Measurements from ENCODE around the gene PTPRU.

Gene PTPRU

GRCh38 chr1:29319300-29320110, 83.2 kb downstream of the PTPRU start:
- DNase-seq: no peak

GRCh38 chr1:29320156-29320940, 84.0 kb downstream of the PTPRU start:
- no peak for DNase-seq

- no peak for DNase-seq
These were observed 84.9 kb downstream of the PTPRU start for GRCh38 chr1:29321176-29321575.

- DNase-seq: no peak
These were observed 85.9 kb downstream of the PTPRU start for GRCh38 chr1:29322147-29322694.

- DNase-seq: no peak
These were observed 86.7 kb downstream of the PTPRU start for GRCh38 chr1:29322861-29323585.

GRCh38 chr1:29323636-29324035, 87.3 kb downstream of the PTPRU start:
- no peak for DNase-seq

DNA sequence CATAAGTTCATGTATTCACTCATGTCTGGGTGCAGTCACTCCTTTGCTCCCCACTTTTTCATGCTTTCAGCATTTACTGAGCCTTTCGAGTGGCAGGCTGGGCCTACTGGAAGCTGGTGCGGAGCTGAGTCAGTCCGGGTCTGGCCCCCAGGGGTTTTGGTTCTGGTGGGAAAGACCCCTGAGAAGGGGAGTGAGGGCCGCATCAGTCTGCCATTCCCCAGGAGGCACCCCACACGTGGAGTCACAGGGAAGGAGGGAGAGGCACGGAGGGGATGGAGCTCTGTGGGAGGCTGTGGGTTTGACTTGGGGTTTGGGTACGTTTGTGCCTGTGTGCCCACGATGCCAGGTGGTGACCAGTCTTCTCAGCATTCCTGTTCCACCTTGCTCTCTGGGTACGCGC, 87.9 kb downstream of the PTPRU start:
- DNase-seq: no peak

DNA sequence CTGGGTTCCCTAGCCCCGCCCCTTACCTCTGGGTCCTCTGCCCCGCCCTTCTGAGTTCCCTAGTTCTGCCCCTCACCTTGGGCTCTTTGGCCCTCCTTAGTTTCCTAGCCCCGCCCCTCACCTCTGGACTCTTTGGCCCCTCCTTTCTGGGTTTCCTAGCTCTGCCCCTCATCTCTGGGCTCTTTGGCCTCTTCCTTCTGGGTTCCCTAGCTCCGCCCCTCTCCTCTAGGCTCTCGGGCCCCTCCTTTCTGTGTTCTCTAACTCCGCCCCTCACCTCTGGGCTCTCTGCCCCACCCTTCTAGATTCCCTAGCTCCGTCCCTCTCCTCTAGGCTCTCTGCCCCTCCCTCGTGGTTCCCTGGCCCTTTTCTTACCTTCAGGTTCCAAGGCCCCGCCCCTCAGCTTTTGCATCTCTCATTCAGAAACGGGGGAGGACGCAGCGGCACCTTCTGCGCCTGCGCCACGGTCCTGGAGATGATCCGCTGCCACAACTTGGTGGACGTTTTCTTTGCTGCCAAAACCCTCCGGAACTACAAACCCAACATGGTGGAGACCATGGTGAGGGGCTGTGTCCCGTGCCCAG, 88.5 kb downstream of the PTPRU start:
- DNase-seq: no peak

DNA sequence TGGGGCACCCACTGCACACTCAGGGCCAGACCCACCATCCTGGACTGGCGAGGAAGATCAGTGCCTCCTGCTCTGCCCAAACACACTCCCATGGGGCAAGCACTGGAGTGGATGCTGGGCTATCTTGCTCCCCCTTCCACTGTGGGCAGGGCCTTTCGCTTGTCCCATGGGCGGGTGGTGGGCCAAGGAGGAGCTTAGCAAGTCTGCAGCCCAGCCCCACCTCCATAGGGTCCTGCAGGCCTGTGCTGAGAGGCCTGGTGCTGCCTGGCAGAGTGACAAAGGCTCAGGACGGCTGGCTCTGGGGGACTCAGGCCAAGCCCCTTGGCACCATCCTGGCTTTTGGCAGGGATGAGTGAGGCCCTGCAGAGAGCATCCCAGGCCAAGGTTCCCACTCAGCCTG, 89.4 kb downstream of the PTPRU start:
- DNase-seq: no peak

DNA sequence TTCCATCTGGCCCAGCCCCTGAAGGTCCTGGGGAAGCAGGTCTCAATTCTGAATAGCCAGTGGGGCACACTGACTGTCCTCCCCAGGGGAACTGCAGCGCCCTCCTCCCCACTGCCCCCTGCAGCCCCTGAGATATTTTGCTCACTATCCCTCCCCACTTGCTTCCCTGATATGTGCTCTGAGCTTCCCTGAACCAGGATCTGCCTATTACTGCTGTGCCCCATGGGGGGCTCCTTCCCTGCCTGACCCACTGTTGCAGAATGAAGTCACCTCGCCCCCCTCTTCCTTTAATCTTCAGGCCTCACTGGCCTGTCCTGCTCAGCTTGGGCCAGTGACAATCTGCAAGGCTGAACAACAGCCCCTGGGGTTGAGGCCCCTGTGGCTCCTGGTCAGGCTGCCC, 89.8 kb downstream of the PTPRU start:
- DNase-seq: no peak

DNA sequence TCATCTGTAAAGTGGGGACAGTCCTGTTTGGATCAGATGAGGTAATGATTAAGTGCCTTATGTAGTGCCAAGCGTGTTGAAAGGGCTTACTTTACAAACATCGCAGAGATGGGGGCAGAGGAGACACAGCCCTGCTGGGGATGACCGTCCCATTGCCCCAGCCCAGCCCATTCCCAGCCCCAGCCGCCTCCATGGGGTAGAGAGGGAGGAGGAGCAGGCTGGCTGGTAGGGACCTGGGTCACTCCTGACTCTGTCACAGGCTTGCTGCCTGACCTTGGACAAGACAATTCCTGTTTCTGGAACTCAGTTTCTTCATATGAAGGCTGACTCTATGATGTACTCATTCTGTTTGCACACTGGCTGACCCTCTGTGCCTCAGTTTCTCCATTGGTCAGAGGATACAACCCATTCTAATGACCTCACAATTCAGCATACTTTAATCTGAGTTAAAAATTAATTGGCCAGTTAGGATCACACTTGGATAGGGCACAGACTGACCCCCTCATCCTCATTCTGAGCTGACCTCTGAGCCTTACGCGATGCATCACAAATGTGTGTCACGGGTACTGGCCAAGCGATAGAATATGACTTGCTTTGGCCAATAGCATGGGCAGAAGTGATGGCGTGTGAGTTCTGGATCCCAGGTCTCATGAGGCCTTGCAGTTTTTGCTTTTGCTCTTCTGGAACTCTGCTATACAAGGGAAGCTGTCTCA, 91.1 kb downstream of the PTPRU start:
- DNase-seq: no peak

- no peak for DNase-seq
These were observed 92.9 kb downstream of the PTPRU start for GRCh38 chr1:29329022-29329775.

- no peak for DNase-seq
These were observed 93.8 kb downstream of the PTPRU start for GRCh38 chr1:29330089-29330488.

- DNase-seq: no peak
These were observed 94.5 kb downstream of the PTPRU start for GRCh38 chr1:29330856-29331255.

- no peak for DNase-seq
These were observed 95.0 kb downstream of the PTPRU start for GRCh38 chr1:29331309-29331708.

GRCh38 chr1:29331729-29332128, 95.4 kb downstream of the PTPRU start:
- DNase-seq: no peak

GRCh38 chr1:29332204-29332603, 95.9 kb downstream of the PTPRU start:
- no peak for DNase-seq

- DNase-seq: no peak
These were observed 96.7 kb downstream of the PTPRU start for GRCh38 chr1:29333008-29333407.

GRCh38 chr1:29335573-29335972, 99.3 kb downstream of the PTPRU start:
- DNase-seq: no peak

GRCh38 chr1:29338908-29339575, 102.7 kb downstream of the PTPRU start:
- DNase-seq: no peak

DNA sequence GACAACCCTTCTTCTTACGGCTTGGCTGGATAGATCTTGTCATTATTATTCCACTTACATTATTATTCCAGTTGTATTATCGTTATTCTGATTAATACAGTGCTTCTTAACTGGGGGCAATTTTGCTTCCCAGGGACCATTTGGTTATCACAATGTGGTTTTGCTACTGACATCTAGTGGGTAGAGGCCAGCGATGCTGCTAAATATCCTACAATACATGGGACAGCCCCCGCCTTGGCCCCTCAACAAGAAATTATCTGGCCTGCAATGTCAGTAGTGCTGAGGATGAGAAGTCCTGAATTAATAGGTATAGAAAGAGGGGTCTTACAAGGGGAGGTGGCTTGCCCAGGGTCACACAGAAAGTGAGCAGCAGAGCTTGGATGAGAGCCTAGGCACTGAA, 105.6 kb downstream of the PTPRU start:
- DNase-seq: no peak
